Endothelial cell (in vitro differentiated cells): ENCODE results near the gene SLC39A12. TPM values are rescaled to one million over a fixed set of nuclear protein-coding genes. Genes with fewer than 3 reads are reported as not detected.

ENCODE experiments used
- DNase-seq: peaks from one replicate; pipeline ENCODE4 v3.0.0; 2021; ENCODE audit warnings: low spot score
- H3K27ac Mint-ChIP-seq: one replicate; pipeline ENCODE4 v1.8.0; 2021; ENCODE audit warnings: mixed read lengths, inconsistent platforms; ENCODE audit not compliant: unreplicated experiment
- H3K27me3 Mint-ChIP-seq: one replicate; pipeline ENCODE4 v1.8.0; 2021; ENCODE audit warnings: mild to moderate bottlenecking, moderate library complexity, mixed read lengths, inconsistent platforms; ENCODE audit not compliant: unreplicated experiment
- H3K36me3 Mint-ChIP-seq: one replicate; pipeline ENCODE4 v1.8.0; 2021; ENCODE audit warnings: mild to moderate bottlenecking, low read depth, mixed read lengths, inconsistent platforms; ENCODE audit not compliant: unreplicated experiment
- H3K4me1 Mint-ChIP-seq: one replicate; pipeline ENCODE4 v1.8.0; 2021; ENCODE audit warnings: mild to moderate bottlenecking, mixed read lengths, inconsistent platforms; ENCODE audit not compliant: unreplicated experiment
- H3K4me3 Mint-ChIP-seq: one replicate; pipeline ENCODE4 v1.8.0; 2021; ENCODE audit warnings: mild to moderate bottlenecking, mixed read lengths, inconsistent platforms; ENCODE audit not compliant: unreplicated experiment
- H3K9me3 Mint-ChIP-seq: one replicate; pipeline ENCODE4 v1.8.0; 2021; ENCODE audit warnings: mixed read lengths, inconsistent platforms; ENCODE audit not compliant: unreplicated experiment
- CTCF ChIP-seq: fragments of 200-600 bp; sonication (generic); IDR thresholded peaks from one replicate; pipeline ENCODE4 v1.5.0; 2021; ENCODE audit warnings: antibody characterized with exemption; ENCODE audit not compliant: unreplicated experiment
- total RNA-seq: library from RNA; stranded (reverse); fragmentation: NEBNext Ultra II Directional; extraction: Animal tissue kit (Norgen Biotek cat#: 25700); gene quantifications from one replicate; pipeline ENCODE4 v1.2.1, GENCODE V29; 2021; ENCODE audit not compliant: unreplicated experiment

SLC39A12 gene
- total RNA-seq, 1 donor from 2014 or later, result 0.10 TPM

- TF ChIP-seq CTCF, result no peak
- no peaks in the 10 kb centered on the region for H3K9me3 Mint-ChIP-seq
- no peaks in the 10 kb centered on the region for H3K4me1 Mint-ChIP-seq
- no peak overlapping the region for H3K4me3 Mint-ChIP-seq
- H3K36me3 Mint-ChIP-seq, result no peaks in the 10 kb centered on the region
- H3K27me3 Mint-ChIP-seq, result no peaks in the 10 kb centered on the region
- DNase-seq, result no peak
- no peak overlapping the region for H3K27ac Mint-ChIP-seq
These were observed 10.1 kb downstream of the SLC39A12 start for GRCh38 chr10:17961551-17962422.

GRCh38 chr10:17963431-17963830 lies 11.7 kb downstream of the SLC39A12 start:
- no peaks in the 10 kb centered on the region for H3K4me1 Mint-ChIP-seq
- TF ChIP-seq CTCF, result no peak
- H3K9me3 Mint-ChIP-seq, result no peaks in the 10 kb centered on the region

GRCh38 chr10:17965649-17966235 lies 14.0 kb downstream of the SLC39A12 start:
- no peak overlapping the region for H3K4me3 Mint-ChIP-seq
- DNase-seq, result no peak
- no peaks in the 10 kb centered on the region for H3K36me3 Mint-ChIP-seq
- no peak overlapping the region for H3K27ac Mint-ChIP-seq
- no peaks in the 10 kb centered on the region for H3K4me1 Mint-ChIP-seq
- no peaks in the 10 kb centered on the region for H3K27me3 Mint-ChIP-seq
- peaks cover 7% of the 10 kb centered on the region for H3K9me3 Mint-ChIP-seq
- no peak for TF ChIP-seq CTCF

More at GRCh38 chr10:17963431-17963830, 11.7 kb downstream of the SLC39A12 start:
- H3K27me3 Mint-ChIP-seq, result no peaks in the 10 kb centered on the region
- H3K36me3 Mint-ChIP-seq, result no peaks in the 10 kb centered on the region
- H3K27ac Mint-ChIP-seq, result no peak overlapping the region
- no peak for DNase-seq
- H3K4me3 Mint-ChIP-seq, result no peak overlapping the region

GRCh38 chr10:17974505-17974904 lies 22.8 kb downstream of the SLC39A12 start:
- TF ChIP-seq CTCF, result no peak
- no peaks in the 10 kb centered on the region for H3K36me3 Mint-ChIP-seq
- no peaks in the 10 kb centered on the region for H3K27me3 Mint-ChIP-seq
- H3K4me3 Mint-ChIP-seq, result no peak overlapping the region
- no peaks in the 10 kb centered on the region for H3K4me1 Mint-ChIP-seq
- peaks cover under 1% of the 10 kb centered on the region for H3K9me3 Mint-ChIP-seq
- DNase-seq, result no peak
- no peak overlapping the region for H3K27ac Mint-ChIP-seq
